Measurements from ENCODE around the gene ZFYVE27. TPM values are rescaled to one million over a fixed set of nuclear protein-coding genes. Genes with fewer than 3 reads are reported as not detected.

Gene ZFYVE27
- total RNA-seq, 1 experiment from 2014 or later: 28.7 TPM

DNA sequence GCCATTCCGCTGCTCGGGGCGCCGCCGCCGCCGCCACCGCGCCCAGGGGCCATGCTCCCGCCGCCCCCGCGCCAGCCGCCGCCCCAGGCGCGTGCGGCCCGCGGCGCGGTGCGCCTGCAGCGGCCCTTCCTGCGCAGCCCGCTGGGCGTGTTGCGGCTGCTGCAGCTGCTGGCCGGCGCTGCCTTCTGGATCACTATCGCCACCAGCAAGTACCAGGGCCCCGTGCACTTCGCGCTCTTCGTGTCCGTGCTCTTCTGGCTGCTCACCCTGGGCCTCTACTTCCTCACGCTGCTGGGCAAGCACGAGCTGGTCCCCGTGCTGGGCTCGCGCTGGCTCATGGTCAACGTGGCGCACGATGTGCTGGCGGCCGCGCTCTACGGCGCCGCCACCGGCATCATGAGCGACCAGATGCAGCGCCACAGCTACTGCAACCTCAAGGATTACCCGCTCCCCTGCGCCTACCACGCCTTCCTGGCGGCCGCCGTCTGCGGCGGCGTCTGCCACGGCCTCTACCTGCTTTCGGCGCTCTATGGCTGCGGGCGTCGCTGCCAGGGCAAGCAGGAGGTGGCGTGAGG lies 23.0 kb upstream of the ZFYVE27 start:
- no peaks in the 10 kb centered on the region for H3K27me3 Mint-ChIP-seq (ENCODE audit: insufficient read depth, unreplicated experiment)
- TF ChIP-seq, protein P1, sequence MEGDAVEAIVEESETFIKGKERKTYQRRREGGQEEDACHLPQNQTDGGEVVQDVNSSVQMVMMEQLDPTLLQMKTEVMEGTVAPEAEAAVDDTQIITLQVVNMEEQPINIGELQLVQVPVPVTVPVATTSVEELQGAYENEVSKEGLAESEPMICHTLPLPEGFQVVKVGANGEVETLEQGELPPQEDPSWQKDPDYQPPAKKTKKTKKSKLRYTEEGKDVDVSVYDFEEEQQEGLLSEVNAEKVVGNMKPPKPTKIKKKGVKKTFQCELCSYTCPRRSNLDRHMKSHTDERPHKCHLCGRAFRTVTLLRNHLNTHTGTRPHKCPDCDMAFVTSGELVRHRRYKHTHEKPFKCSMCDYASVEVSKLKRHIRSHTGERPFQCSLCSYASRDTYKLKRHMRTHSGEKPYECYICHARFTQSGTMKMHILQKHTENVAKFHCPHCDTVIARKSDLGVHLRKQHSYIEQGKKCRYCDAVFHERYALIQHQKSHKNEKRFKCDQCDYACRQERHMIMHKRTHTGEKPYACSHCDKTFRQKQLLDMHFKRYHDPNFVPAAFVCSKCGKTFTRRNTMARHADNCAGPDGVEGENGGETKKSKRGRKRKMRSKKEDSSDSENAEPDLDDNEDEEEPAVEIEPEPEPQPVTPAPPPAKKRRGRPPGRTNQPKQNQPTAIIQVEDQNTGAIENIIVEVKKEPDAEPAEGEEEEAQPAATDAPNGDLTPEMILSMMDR (IDR thresholded peaks at IDR 0.05; ENCODE audit: unreplicated experiment): no peak

DNA sequence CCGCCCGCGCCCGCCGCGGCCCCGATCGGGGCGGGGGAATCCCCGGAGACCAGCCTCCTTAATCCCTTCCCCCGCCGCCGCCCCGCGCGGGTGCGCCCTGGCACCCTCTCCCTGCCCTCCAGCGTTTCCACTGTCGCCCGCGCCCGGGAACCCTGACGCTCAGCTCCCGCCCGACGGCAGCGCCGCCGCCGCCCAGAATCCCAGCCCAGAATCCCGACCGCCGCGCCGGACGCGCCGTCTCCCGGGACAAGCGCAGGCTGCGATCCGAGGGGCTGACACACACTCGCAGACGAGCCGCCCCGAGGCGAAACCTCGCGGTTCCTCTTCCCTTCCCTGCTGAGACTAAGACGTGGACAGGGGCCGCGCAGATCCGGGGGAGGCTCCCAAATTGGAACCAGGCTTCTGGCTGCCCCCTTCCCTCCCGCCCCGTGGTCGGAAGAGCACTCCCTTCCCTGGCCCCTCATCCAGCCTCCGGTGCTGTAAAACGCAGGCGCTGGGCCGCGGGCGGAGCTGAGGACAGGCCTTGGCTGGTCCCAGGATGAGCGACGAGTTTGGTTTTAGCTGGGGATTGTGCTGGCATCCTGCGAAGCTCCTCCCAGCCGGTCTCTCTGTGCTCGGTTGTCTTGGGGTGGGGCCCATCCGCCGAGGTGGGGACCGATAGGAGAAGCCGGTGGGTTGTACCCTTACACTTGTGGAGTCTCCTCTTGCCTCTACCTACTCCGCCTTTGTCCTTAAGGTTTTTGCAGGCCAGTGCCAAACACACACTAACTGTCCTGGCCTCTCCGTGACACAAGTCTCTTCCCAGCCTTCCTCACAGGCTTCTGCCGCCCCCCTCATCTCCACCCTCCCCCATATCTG lies 22.3 kb upstream of the ZFYVE27 start:
- no peaks in the 10 kb centered on the region for H3K9me3 Mint-ChIP-seq (ENCODE audit: unreplicated experiment)
- H3K4me3 Mint-ChIP-seq (ENCODE audit: unreplicated experiment): peak overlapping the region; percentile 97
- TF ChIP-seq, protein P1 (IDR thresholded peaks at IDR 0.05; ENCODE audit: unreplicated experiment): no peak
- peak; percentile 85 for DNase-seq (ENCODE audit: unreplicated experiment)
- H3K36me3 Mint-ChIP-seq (ENCODE audit: insufficient read depth, unreplicated experiment): peaks cover 31% of the 10 kb centered on the region
- BruUV-seq (replicated peaks): no TSS peak
- H3K27ac Mint-ChIP-seq (ENCODE audit: low read depth, unreplicated experiment): peak overlapping the region; percentile 92
- ChIA-PET CTCF (interaction anchor here (0.6 to 21.1 kb wide), 9 partner anchors 11 to 251 kb away, joined by 3 to 847 read pairs (median 4); partner anchors contain the start of genes AVPI1 and ZFYVE27), POLR2A (interaction anchor here (0.6 to 20.1 kb wide), 16 partner anchors 12 to 1945 kb away, joined by 3 to 915 read pairs (median 3); partner anchors contain the start of genes ANKRD2, AVPI1, ENTPD7 and PI4K2A)
- H3K27me3 Mint-ChIP-seq (ENCODE audit: insufficient read depth, unreplicated experiment): no peaks in the 10 kb centered on the region
- intact Hi-C loops (cut with micrococcal nuclease): no loop called here
- peaks cover 60% of the 10 kb centered on the region for H3K4me1 Mint-ChIP-seq (ENCODE audit: insufficient read depth, unreplicated experiment)

More for the DNA sequence above, 23.0 kb upstream of the ZFYVE27 start:
- Mint-ChIP-seq H3K27ac (ENCODE audit: low read depth, unreplicated experiment) (peak overlapping the region; percentile 92), H3K4me3 (ENCODE audit: unreplicated experiment) (peak overlapping the region; percentile 97), H3K36me3 (ENCODE audit: insufficient read depth, unreplicated experiment) (peaks cover 30% of the 10 kb centered on the region), H3K9me3 (ENCODE audit: unreplicated experiment) (no peaks in the 10 kb centered on the region), H3K4me1 (ENCODE audit: insufficient read depth, unreplicated experiment) (peaks cover 59% of the 10 kb centered on the region)
- peak; percentile 59 for DNase-seq (ENCODE audit: unreplicated experiment)
- no TSS peak for BruUV-seq (replicated peaks)
- POLR2A ChIA-PET: interaction anchor here (1.0 to 20.1 kb wide), 9 partner anchors 11 to 217 kb away, joined by 3 to 915 read pairs (median 9); partner anchors contain the start of genes ANKRD2, AVPI1, PI4K2A and ZFYVE27
- intact Hi-C loops (cut with micrococcal nuclease): no loop called here
- CTCF ChIA-PET: interaction anchor here (0.6 to 21.1 kb wide), 7 partner anchors 10 to 78 kb away, joined by 3 to 847 read pairs (median 4); partner anchors contain the start of genes AVPI1 and ZFYVE27

DNA sequence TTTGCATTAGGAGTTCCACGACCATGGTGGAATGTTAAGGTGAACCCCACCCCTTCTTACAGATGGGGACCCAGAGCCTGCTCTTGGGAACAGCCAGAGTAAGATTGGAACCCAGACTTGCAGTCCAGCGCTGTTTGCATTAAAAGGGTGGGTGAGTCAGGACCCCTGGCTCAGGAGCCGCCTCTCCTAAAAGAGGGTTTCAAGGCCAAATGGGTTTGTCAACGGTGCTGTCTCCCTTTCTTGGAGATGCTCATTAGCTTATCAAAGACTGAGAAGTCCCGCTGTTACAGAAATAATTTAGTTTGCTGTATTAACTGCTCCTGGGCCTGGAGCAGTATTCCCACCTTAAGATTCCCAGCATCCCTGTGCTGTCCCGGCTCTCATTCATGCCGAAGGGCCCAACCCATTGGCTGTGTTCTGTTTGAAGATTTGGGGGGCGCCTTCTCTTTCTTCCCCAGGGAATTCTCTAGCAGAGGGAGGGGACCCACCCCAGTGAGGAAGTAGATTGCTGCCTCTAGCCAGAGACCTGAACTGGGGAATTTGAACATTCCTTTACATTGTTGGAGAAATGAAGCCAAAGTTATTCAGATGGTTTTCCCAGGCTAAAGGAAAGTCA lies 21.6 kb upstream of the ZFYVE27 start:
- POLR2A ChIA-PET: interaction anchor here (0.6 to 20.1 kb wide), 12 partner anchors 13 to 1944 kb away, joined by 3 to 915 read pairs (median 4); partner anchors contain the start of genes AVPI1, ENTPD7, PI4K2A and SLC25A28
- H3K9me3 Mint-ChIP-seq (ENCODE audit: unreplicated experiment): no peaks in the 10 kb centered on the region
- peaks cover 60% of the 10 kb centered on the region for H3K4me1 Mint-ChIP-seq (ENCODE audit: insufficient read depth, unreplicated experiment)
- peak overlapping the region; percentile 97 for H3K4me3 Mint-ChIP-seq (ENCODE audit: unreplicated experiment)
- H3K27me3 Mint-ChIP-seq (ENCODE audit: insufficient read depth, unreplicated experiment): no peaks in the 10 kb centered on the region
- no peak for DNase-seq (ENCODE audit: unreplicated experiment)
- TF ChIP-seq, protein P1 (IDR thresholded peaks at IDR 0.05; ENCODE audit: unreplicated experiment): no peak
- CTCF ChIA-PET: interaction anchor here (0.7 to 21.1 kb wide), 5 partner anchors 12 to 33 kb away, joined by 4 to 847 read pairs (median 5); partner anchors contain the start of genes AVPI1 and ZFYVE27
- intact Hi-C loops (cut with micrococcal nuclease): no loop called here
- TSS peak; percentile 49 for BruUV-seq (replicated peaks)
- H3K27ac Mint-ChIP-seq (ENCODE audit: low read depth, unreplicated experiment): peak overlapping the region; percentile 92
- H3K36me3 Mint-ChIP-seq (ENCODE audit: insufficient read depth, unreplicated experiment): peaks cover 34% of the 10 kb centered on the region

Data from MCF 10A (cell line).